OCI-M2 (cell line): Measurements from ENCODE around the gene LRRK1.
"Not testable (repeated sequence)": the region's sequence is repeated elsewhere in the genome, so short reads cannot be mapped to it uniquely, and the experiment has no call there.

Source experiments
- DNase-seq: peaks from one replicate; lab custom pipeline; 2025; ENCODE audit not compliant: unreplicated experiment; lab: John Stamatoyannopoulos, UW

LRRK1 gene

GRCh38 chr15:101088271-101088670, 169.1 kb downstream of the LRRK1 start:
- DNase-seq = no peak

- DNase-seq = no peak
Measured at GRCh38 chr15:101088788-101089578, 169.8 kb downstream of the LRRK1 start.

- no peak for DNase-seq
Measured at GRCh38 chr15:101089579-101090427, 170.6 kb downstream of the LRRK1 start.

GRCh38 chr15:101090428-101090790, 171.3 kb downstream of the LRRK1 start:
- no peak for DNase-seq

GRCh38 chr15:101091080-101092017, 172.2 kb downstream of the LRRK1 start:
- DNase-seq = no peak

GRCh38 chr15:101092156-101092866, 173.2 kb downstream of the LRRK1 start:
- DNase-seq = no peak

- DNase-seq = no peak
Measured at GRCh38 chr15:101092867-101093202, 173.7 kb downstream of the LRRK1 start.

- DNase-seq = no peak
Measured at GRCh38 chr15:101093958-101094357, 174.8 kb downstream of the LRRK1 start.

GRCh38 chr15:101095796-101096406, 176.7 kb downstream of the LRRK1 start:
- DNase-seq = not testable (repeated sequence)

GRCh38 chr15:101097111-101097510, 178.0 kb downstream of the LRRK1 start:
- no peak for DNase-seq

- DNase-seq = no peak
Measured at GRCh38 chr15:101099183-101099582, 180.0 kb downstream of the LRRK1 start.

GRCh38 chr15:101100118-101100517, 181.0 kb downstream of the LRRK1 start:
- no peak for DNase-seq

GRCh38 chr15:101100593-101101442, 181.7 kb downstream of the LRRK1 start:
- no peak for DNase-seq

- DNase-seq = no peak
Measured at GRCh38 chr15:101101676-101102075, 182.5 kb downstream of the LRRK1 start.

- no peak for DNase-seq
Measured at GRCh38 chr15:101102746-101103145, 183.6 kb downstream of the LRRK1 start.

- DNase-seq = no peak
Measured at GRCh38 chr15:101103598-101103997, 184.4 kb downstream of the LRRK1 start.

- DNase-seq = no peak
Measured at GRCh38 chr15:101104141-101104540, 185.0 kb downstream of the LRRK1 start.

- DNase-seq = no peak
Measured at GRCh38 chr15:101105059-101105891, 186.1 kb downstream of the LRRK1 start.
